Measurements from ENCODE around the gene ZNF784. TPM values are rescaled to one million over a fixed set of nuclear protein-coding genes. Genes with fewer than 3 reads are reported as not detected.
A peak's percentile ranks its signal among the peaks of the same experiment; 100 is the strongest.

ZNF784 gene
- total and polyA plus RNA-seq, 8 donors = 1.8 to 15.1 (median 5.5) TPM; not detected in 1

DNA sequence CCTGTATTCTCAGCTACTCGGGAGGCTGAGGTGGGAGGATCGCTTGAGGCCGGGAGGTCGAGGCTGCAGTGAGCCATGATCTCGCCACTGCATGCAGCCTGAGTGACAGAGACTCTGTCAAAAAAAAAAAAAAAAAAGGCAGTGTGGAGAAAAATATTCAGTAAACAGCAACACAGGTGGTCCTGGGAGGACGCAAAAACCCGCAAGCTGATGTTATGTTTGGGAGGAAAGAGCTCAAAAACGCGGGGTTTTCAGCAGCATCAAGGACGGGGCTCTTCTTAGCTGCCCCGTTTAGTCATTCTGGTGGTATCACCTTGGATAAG lies 599 bp upstream of the ZNF784 start:
- Histone ChIP-seq H3K4me3 (peak overlapping the region; percentile 46 to 65 (median 49)), H3K27me3 (no peaks in the 10 kb centered on the region), H3K9me3 (no peaks in the 10 kb centered on the region), H3K36me3 (peaks cover 6 to 26% (median 21%) of the 10 kb centered on the region in 4 donors), H3K27ac (peak overlapping the region; percentile 94 to 100 (median 97)), H3K4me1 (peaks cover 5 to 35% (median 15%) of the 10 kb centered on the region in 4 donors)
- WGBS, 5 donors = 42 to 47% (median 46%) methylated on average over 11 of the region's 11 CpGs
- no peak for TF ChIP-seq POLR2AphosphoS5 (IDR thresholded peaks at IDR 0.05)
- TF ChIP-seq EP300 (IDR thresholded peaks at IDR 0.05) = no peak
- TF ChIP-seq, protein P1, sequence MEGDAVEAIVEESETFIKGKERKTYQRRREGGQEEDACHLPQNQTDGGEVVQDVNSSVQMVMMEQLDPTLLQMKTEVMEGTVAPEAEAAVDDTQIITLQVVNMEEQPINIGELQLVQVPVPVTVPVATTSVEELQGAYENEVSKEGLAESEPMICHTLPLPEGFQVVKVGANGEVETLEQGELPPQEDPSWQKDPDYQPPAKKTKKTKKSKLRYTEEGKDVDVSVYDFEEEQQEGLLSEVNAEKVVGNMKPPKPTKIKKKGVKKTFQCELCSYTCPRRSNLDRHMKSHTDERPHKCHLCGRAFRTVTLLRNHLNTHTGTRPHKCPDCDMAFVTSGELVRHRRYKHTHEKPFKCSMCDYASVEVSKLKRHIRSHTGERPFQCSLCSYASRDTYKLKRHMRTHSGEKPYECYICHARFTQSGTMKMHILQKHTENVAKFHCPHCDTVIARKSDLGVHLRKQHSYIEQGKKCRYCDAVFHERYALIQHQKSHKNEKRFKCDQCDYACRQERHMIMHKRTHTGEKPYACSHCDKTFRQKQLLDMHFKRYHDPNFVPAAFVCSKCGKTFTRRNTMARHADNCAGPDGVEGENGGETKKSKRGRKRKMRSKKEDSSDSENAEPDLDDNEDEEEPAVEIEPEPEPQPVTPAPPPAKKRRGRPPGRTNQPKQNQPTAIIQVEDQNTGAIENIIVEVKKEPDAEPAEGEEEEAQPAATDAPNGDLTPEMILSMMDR (IDR thresholded peaks at IDR 0.05) = no peak
- TF ChIP-seq POLR2A (IDR thresholded peaks at IDR 0.05) = no peak
- intact Hi-C loops (cut with DNase I; ENCODE audit: low total_unique reads) = no loop called here
- DNase-seq = no peak

DNA sequence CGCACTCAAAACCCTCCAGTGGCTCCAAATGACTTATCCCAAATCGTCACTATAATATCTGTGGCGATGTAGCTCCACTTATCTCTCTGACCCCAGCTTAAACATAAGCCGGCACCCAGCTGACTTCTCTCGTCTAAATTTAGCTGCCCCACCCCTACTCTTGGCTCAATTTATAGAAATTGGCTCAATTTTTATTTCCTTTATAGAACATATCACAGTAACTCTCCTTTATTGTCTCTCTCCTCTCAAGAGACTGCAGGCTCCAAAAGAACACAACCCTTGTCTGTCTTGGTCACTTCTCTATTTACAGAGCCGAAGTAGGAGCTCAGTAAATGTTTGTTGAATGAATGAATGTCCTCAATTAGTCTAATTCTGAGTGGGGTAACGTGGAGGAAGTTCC lies 805 bp downstream of the ZNF784 start:
- Histone ChIP-seq H3K27me3 (no peaks in the 10 kb centered on the region), H3K4me1 (peaks cover 11 to 48% (median 23%) of the 10 kb centered on the region in 4 donors), H3K9me3 (no peaks in the 10 kb centered on the region), H3K36me3 (peaks cover 6 to 26% (median 21%) of the 10 kb centered on the region in 4 donors), H3K27ac (peak overlapping the region in 4 of 5 donors; percentile 94 to 97 (median 96)), H3K4me3 (peak overlapping the region in 2 of 4 donors; percentile 46 to 48)
- WGBS, 5 donors = 38 to 54% (median 48%) methylated on average over 7 of the region's 7 CpGs
- DNase-seq = no peak
- intact Hi-C loops (cut with DNase I; ENCODE audit: low total_unique reads) = no loop called here
- TF ChIP-seq EP300 (IDR thresholded peaks at IDR 0.05) = no peak

- TF ChIP-seq POLR2AphosphoS5 (IDR thresholded peaks at IDR 0.05) = no peak
- TF ChIP-seq, protein P1 (IDR thresholded peaks at IDR 0.05) = no peak
- Histone ChIP-seq H3K27me3 (no peaks in the 10 kb centered on the region), H3K27ac (peak overlapping the region in 3 of 5 donors; percentile 96 to 97 (median 97)), H3K9me3 (no peaks in the 10 kb centered on the region), H3K4me1 (peaks cover 11 to 53% (median 23%) of the 10 kb centered on the region in 4 donors), H3K36me3 (peaks cover 6 to 26% (median 22%) of the 10 kb centered on the region in 4 donors), H3K4me3 (no peak overlapping the region)
- 93 to 98% (median 94%) methylated on average over 7 of the region's 7 CpGs for WGBS, 5 donors
- no peak for DNase-seq
- intact Hi-C loops (cut with DNase I; ENCODE audit: low total_unique reads) = no loop called here
Observed at GRCh38 chr19:55623130-55623529, 1.2 kb downstream of the ZNF784 start.

GRCh38 chr19:55622242-55622969 lies 2.0 kb downstream of the ZNF784 start:
- Histone ChIP-seq H3K36me3 (peaks cover 6 to 33% (median 28%) of the 10 kb centered on the region in 4 donors), H3K4me3 (no peak overlapping the region), H3K27ac (no peak overlapping the region), H3K9me3 (no peaks in the 10 kb centered on the region), H3K27me3 (no peaks in the 10 kb centered on the region), H3K4me1 (peaks cover 11 to 54% (median 23%) of the 10 kb centered on the region in 4 donors)
- intact Hi-C loops (cut with DNase I; ENCODE audit: low total_unique reads) = no loop called here
- 89 to 94% (median 92%) methylated on average over 20 to 40 of the region's 40 CpGs for WGBS, 5 donors
- DNase-seq = no peak
- TF ChIP-seq, protein P1 (IDR thresholded peaks at IDR 0.05) = no peak
- no peak for TF ChIP-seq POLR2A (IDR thresholded peaks at IDR 0.05)
- TF ChIP-seq POLR2AphosphoS5 (IDR thresholded peaks at IDR 0.05) = no peak
- no peak for TF ChIP-seq EP300 (IDR thresholded peaks at IDR 0.05)

DNA sequence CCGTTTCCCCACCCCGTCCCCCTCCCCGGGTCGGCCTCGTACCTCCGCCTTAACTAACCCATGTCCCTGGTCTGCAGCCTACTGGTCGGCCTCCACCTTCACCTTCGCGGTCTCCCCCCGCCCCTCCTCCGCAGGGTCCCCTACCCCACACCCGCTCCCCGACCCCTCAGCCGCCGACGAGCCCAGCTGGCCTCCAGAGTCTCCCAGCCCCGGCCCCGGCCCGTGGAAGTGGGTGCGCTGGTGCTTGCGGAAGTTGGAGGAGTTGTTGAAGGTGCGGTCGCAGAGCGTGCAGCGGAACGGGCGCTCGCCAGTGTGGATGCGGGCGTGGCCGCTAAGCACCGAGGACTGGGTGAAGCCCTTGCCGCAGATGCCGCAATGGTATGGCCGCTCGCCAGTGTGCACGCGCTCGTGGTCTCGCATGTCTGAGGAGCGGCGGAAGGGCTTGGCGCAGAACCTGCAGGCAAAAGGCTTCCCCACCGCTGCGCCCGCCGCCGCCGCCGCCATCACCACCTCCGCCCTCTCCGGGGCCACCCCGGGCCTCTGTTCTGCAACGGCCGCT lies 2.6 kb downstream of the ZNF784 start:
- WGBS, 5 donors = 91 to 96% (median 95%) methylated on average over 35 to 55 of the region's 55 CpGs
- H3K27me3 ChIP-seq = no peaks in the 10 kb centered on the region
- peaks cover 11 to 54% (median 23%) of the 10 kb centered on the region in 4 donors for H3K4me1 ChIP-seq
- H3K36me3 ChIP-seq = peaks cover 6 to 40% (median 34%) of the 10 kb centered on the region in 4 donors
- H3K27ac ChIP-seq = no peak overlapping the region
- intact Hi-C loops (cut with DNase I; ENCODE audit: low total_unique reads) = no loop called here
- H3K9me3 ChIP-seq = no peaks in the 10 kb centered on the region
- TF ChIP-seq EP300 (IDR thresholded peaks at IDR 0.05) = no peak
- no peak for DNase-seq
- H3K4me3 ChIP-seq = no peak overlapping the region
